GM18498 (cell line): ENCODE measurements around the gene OR1N2.
"Not testable (repeated sequence)": the region's sequence is repeated elsewhere in the genome, so short reads cannot be mapped to it uniquely, and the experiment has no call there.

ENCODE experiments used
- ATAC-seq: cut with Tn5 transposase; IDR thresholded peaks from one replicate; pipeline ENCODE4 v1.9.1; 2021; ENCODE audit warnings: mild to moderate bottlenecking, moderate library complexity; ENCODE audit not compliant: unreplicated experiment

Gene OR1N2

GRCh38 chr9:122552812-122553211 lies at the start of gene OR1N2:
Gene OR1N2, plus strand, starts transcription at chr9:122553112. Its CDS starts 100 bp downstream, at chr9:122553212.
- ATAC-seq = no peak

GRCh38 chr9:122506964-122507363 lies 45.9 kb upstream of the OR1N2 start:
- ATAC-seq = no peak

- no peak for ATAC-seq
Observed at GRCh38 chr9:122510502-122510901, 42.4 kb upstream of the OR1N2 start, which contains the start of gene OR1J2. Gene OR1J2, plus strand, starts transcription at chr9:122510802. Its CDS starts 0 bp downstream, at chr9:122510802.

- no peak for ATAC-seq
Observed at GRCh38 chr9:122518226-122518625, 34.7 kb upstream of the OR1N2 start.

- no peak for ATAC-seq
Observed at GRCh38 chr9:122518841-122519240, 34.1 kb upstream of the OR1N2 start, which contains the start of gene OR1J4. Gene OR1J4, plus strand, starts transcription at chr9:122519141. Its CDS starts 0 bp downstream, at chr9:122519141.

- ATAC-seq = no peak
Observed at GRCh38 chr9:122519376-122519775, 33.5 kb upstream of the OR1N2 start.

GRCh38 chr9:122526602-122527001 lies 26.3 kb upstream of the OR1N2 start:
- no peak for ATAC-seq

GRCh38 chr9:122527193-122527592 lies 25.7 kb upstream of the OR1N2 start, which contains the start of gene OR1N1:
Gene OR1N1, minus strand, starts transcription at chr9:122527293. Its CDS starts 0 bp downstream, at chr9:122527293.
- ATAC-seq = no peak

- not testable (repeated sequence) for ATAC-seq
Observed at GRCh38 chr9:122531157-122531556, 21.8 kb upstream of the OR1N2 start.

GRCh38 chr9:122536134-122536533 lies 16.8 kb upstream of the OR1N2 start:
- no peak for ATAC-seq

GRCh38 chr9:122537066-122537465 lies 15.8 kb upstream of the OR1N2 start:
- not testable (repeated sequence) for ATAC-seq

GRCh38 chr9:122538757-122539156 lies 14.2 kb upstream of the OR1N2 start:
- ATAC-seq = no peak

- no peak for ATAC-seq
Observed at GRCh38 chr9:122546196-122546595, 6.7 kb upstream of the OR1N2 start.

- ATAC-seq = no peak
Observed at GRCh38 chr9:122551371-122551770, 1.5 kb upstream of the OR1N2 start.

GRCh38 chr9:122561446-122561845 lies 8.5 kb downstream of the OR1N2 start:
- no peak for ATAC-seq

- no peak for ATAC-seq
Observed at GRCh38 chr9:122562134-122562760, 9.3 kb downstream of the OR1N2 start.

GRCh38 chr9:122567901-122568300 lies 15.0 kb downstream of the OR1N2 start:
- no peak for ATAC-seq

GRCh38 chr9:122572456-122572855 lies 19.5 kb downstream of the OR1N2 start:
- no peak for ATAC-seq

- no peak for ATAC-seq
Observed at GRCh38 chr9:122579874-122580273, 27.0 kb downstream of the OR1N2 start.

- no peak for ATAC-seq
Observed at GRCh38 chr9:122580360-122580759, 27.4 kb downstream of the OR1N2 start.

- not testable (repeated sequence) for ATAC-seq
Observed at GRCh38 chr9:122583284-122583683, 30.4 kb downstream of the OR1N2 start, which contains the start of gene OR1L8. Gene OR1L8, minus strand, starts transcription at chr9:122583384. Its CDS starts 14,907 bp downstream, at chr9:122568477.
